MM.1S (cell line): ENCODE results near the gene EIF4G1.

ENCODE experiments used
- DNase-seq: peaks from one replicate; pipeline ENCODE4 v3.0.0-alpha.2; 2015
- H2AFZ ChIP-seq: fragments of 300-600 bp; sonication (generic); 2 replicates; pipeline ENCODE4 v1.6.0; 2016; ENCODE audit warnings: antibody characterized with exemption, low read length
- H3F3A ChIP-seq: fragments of 300-600 bp; sonication (generic); 2 replicates; pipeline ENCODE4 v1.6.1; 2016; ENCODE audit warnings: mild to moderate bottlenecking, antibody characterized with exemption, low read length, moderate library complexity, mixed read lengths; ENCODE audit not compliant: insufficient read depth
- H3K27ac ChIP-seq: fragments of 300-600 bp; sonication (generic); 2 replicates; pipeline ENCODE4 v1.5.1; 2016; ENCODE audit warnings: mild to moderate bottlenecking, low read length
- H3K27me3 ChIP-seq: fragments of 300-600 bp; sonication (generic); replicated peaks from 2 replicates; pipeline ENCODE4 v1.6.0; 2016; ENCODE audit warnings: low read length; ENCODE audit not compliant: insufficient read depth
- H3K36me3 ChIP-seq: fragments of 300-600 bp; sonication (generic); replicated peaks from 2 replicates; pipeline ENCODE4 v1.6.1; 2016; ENCODE audit warnings: mild to moderate bottlenecking, low read length, mixed read lengths; ENCODE audit not compliant: insufficient read depth
- H3K4me1 ChIP-seq: fragments of 300-600 bp; sonication (generic); 2 replicates; pipeline ENCODE4 v1.6.1; 2016; ENCODE audit warnings: low read length, mixed read lengths
- H3K4me2 ChIP-seq: fragments of 300-600 bp; sonication (generic); 2 replicates; pipeline ENCODE4 v1.6.0; 2016; ENCODE audit warnings: low read depth, low read length
- H3K4me3 ChIP-seq: fragments of 300-600 bp; sonication (generic); 2 replicates; pipeline ENCODE4 v1.5.1; 2016; ENCODE audit warnings: low read length, mixed read lengths
- H3K79me2 ChIP-seq: fragments of 300-600 bp; sonication (generic); 2 replicates; pipeline ENCODE4 v1.6.1; 2016; ENCODE audit warnings: mixed run types, low read length, mixed read lengths
- H3K9ac ChIP-seq: fragments of 300-600 bp; sonication (generic); 2 replicates; pipeline ENCODE4 v1.6.1; 2016; ENCODE audit warnings: low read length, mixed read lengths
- H3K9me2 ChIP-seq: fragments of 300-600 bp; sonication (generic); replicated peaks from 2 replicates; pipeline ENCODE4 v1.6.1; 2016; ENCODE audit warnings: mild to moderate bottlenecking, low read length, mixed read lengths; ENCODE audit not compliant: insufficient read depth
- H3K9me3 ChIP-seq: fragments of 300-600 bp; sonication (generic); replicated peaks from 2 replicates; pipeline ENCODE4 v1.6.1; 2016; ENCODE audit warnings: mild to moderate bottlenecking, low read length, mixed read lengths; ENCODE audit not compliant: insufficient read depth
- H4K20me1 ChIP-seq: fragments of 300-600 bp; sonication (generic); 2 replicates; pipeline ENCODE4 v1.6.1; 2016; ENCODE audit warnings: mild to moderate bottlenecking, low read length, moderate library complexity, mixed read lengths; ENCODE audit not compliant: insufficient read depth
- CTCF ChIP-seq: fragments of 300-600 bp; sonication (generic); IDR thresholded peaks from 2 replicates; pipeline ENCODE4 v1.5.1; 2016; ENCODE audit warnings: antibody characterized with exemption, low read length, mixed read lengths
- EZH2 ChIP-seq: fragments of 300-600 bp; sonication (generic); optimal IDR thresholded peaks from 2 replicates; pipeline ENCODE3; 2017; ENCODE audit warnings: low read depth, mild to moderate bottlenecking, antibody characterized with exemption, low read length, mixed read lengths
- EZH2phosphoT487 ChIP-seq: fragments of 300-600 bp; sonication (generic); IDR thresholded peaks from 2 replicates; pipeline ENCODE4 v1.6.1; 2018; ENCODE audit warnings: antibody characterized with exemption, low read length

The EIF4G1 gene

GRCh38 chr3:184325715-184326369, 11.4 kb downstream of the EIF4G1 start:
- Histone ChIP-seq H3K9me3 (no peaks in the 10 kb centered on the region), H3K27ac (no peak overlapping the region), H3F3A (peaks cover 8% of the 10 kb centered on the region; the same call in 1 of the 2 replicates), H3K27me3 (no peaks in the 10 kb centered on the region), H3K79me2 (peaks cover 87% of the 10 kb centered on the region), H3K36me3 (peaks cover 75% of the 10 kb centered on the region), H3K9ac (no peak overlapping the region), H3K9me2 (no peaks in the 10 kb centered on the region), H3K4me1 (no peaks in the 10 kb centered on the region), H3K4me3 (no peak overlapping the region), H3K4me2 (no peak overlapping the region), H4K20me1 (peaks cover 11% of the 10 kb centered on the region; the same call in 1 of the 2 replicates), H2AFZ (no peak overlapping the region)
- DNase-seq, result no peak
- TF ChIP-seq CTCF (no peak), EZH2 (no peak), EZH2phosphoT487 (no peak)

- Histone ChIP-seq H3K9ac (no peak overlapping the region), H3K27ac (no peak overlapping the region), H3K79me2 (peaks cover 87% of the 10 kb centered on the region)
Observed at GRCh38 chr3:184327171-184327570, 12.8 kb downstream of the EIF4G1 start.

GRCh38 chr3:184328516-184328915, 14.1 kb downstream of the EIF4G1 start:
- H3K36me3 ChIP-seq, result peaks cover 69% of the 10 kb centered on the region
- peaks cover 27% of the 10 kb centered on the region for H4K20me1 ChIP-seq
- TF ChIP-seq EZH2phosphoT487, result no peak
- no peak for TF ChIP-seq EZH2
- no peak for TF ChIP-seq CTCF
- H3K4me1 ChIP-seq, result no peaks in the 10 kb centered on the region
- H3K79me2 ChIP-seq, result peaks cover 87% of the 10 kb centered on the region
- no peak overlapping the region for H3K27ac ChIP-seq
- H3K9ac ChIP-seq, result no peak overlapping the region
- no peaks in the 10 kb centered on the region for H3K9me2 ChIP-seq
- H3K4me2 ChIP-seq, result no peak overlapping the region
- no peaks in the 10 kb centered on the region for H3K27me3 ChIP-seq
- peaks cover 35% of the 10 kb centered on the region for H3F3A ChIP-seq
- no peak for DNase-seq
- no peak overlapping the region for H2AFZ ChIP-seq
- H3K9me3 ChIP-seq, result no peaks in the 10 kb centered on the region
- no peak overlapping the region for H3K4me3 ChIP-seq

More at GRCh38 chr3:184327171-184327570, 12.8 kb downstream of the EIF4G1 start:
- no peak for TF ChIP-seq EZH2
- no peak for TF ChIP-seq EZH2phosphoT487
- TF ChIP-seq CTCF, result no peak
- H3K4me1 ChIP-seq, result no peaks in the 10 kb centered on the region
- H2AFZ ChIP-seq, result no peak overlapping the region
- H4K20me1 ChIP-seq, result peaks cover 15% of the 10 kb centered on the region; the same call in 1 of the 2 replicates
- no peak overlapping the region for H3K4me2 ChIP-seq
- H3K4me3 ChIP-seq, result no peak overlapping the region
- no peaks in the 10 kb centered on the region for H3K9me2 ChIP-seq
- H3K9me3 ChIP-seq, result no peaks in the 10 kb centered on the region
- H3K36me3 ChIP-seq, result peaks cover 75% of the 10 kb centered on the region
- no peak for DNase-seq
- peaks cover 21% of the 10 kb centered on the region for H3F3A ChIP-seq
- H3K27me3 ChIP-seq, result no peaks in the 10 kb centered on the region
